AG04449 (cell line): ENCODE measurements around the gene CASS4.

ENCODE experiments used
- CTCF ChIA-PET: fragments of 350-600 bp; formaldehyde crosslinking; extraction: SDS; loops from one replicate; lab custom pipeline; 2021; ENCODE audit warnings: antibody characterized with exemption; lab: Yijun Ruan, JAX
- POLR2A ChIA-PET: fragments of 400-600, 350-600 bp; formaldehyde crosslinking; extraction: SDS; loops from one replicate; lab custom pipeline; 2020; ENCODE audit warnings: antibody characterized with exemption, inconsistent platforms; lab: Yijun Ruan, JAX
- DNase-seq: peaks from one replicate; pipeline ENCODE4 v3.0.0-alpha.2; 2010; ENCODE audit warnings: low read depth, low spot score
- H3K4me3 ChIP-seq: 2 replicates; pipeline ENCODE4 v1.5.1; 2011; ENCODE audit warnings: low read depth, mild to moderate bottlenecking, control low read depth, low read length
- TF ChIP-seq, protein P1 (sequence below): IDR thresholded peaks from one replicate; pipeline ENCODE4 v1.5.1; 2011; ENCODE audit warnings: mild to moderate bottlenecking, moderate library complexity, low read length, control low read depth, inconsistent platforms; ENCODE audit not compliant: insufficient read depth; ENCODE audit errors: missing control alignments

The CASS4 gene

DNA sequence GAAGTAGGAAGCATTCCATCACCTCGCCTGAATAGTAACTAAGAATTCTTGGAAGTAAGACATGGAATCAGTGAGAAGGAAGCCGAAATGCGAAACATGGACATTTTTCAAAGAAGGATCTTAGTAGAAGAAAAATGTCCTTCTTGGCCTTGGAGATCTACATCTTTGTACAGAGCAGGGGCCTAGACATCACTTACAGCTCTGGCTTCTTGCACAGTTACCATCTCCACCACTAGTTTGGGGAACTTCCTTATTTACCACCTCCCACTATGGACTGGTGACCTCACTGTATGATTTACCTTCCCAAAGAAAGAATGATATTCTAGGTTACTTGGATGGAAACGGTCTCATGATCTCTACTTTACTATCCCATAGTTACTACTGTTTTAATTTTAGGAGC lies 15.7 kb downstream of the CASS4 start:
- ChIA-PET POLR2A (interaction anchor here (1.2 to 3.3 kb wide), 2 partner anchors 10 to 12 kb away, joined by 4 to 11 read pairs; no protein-coding TSS in a partner anchor), CTCF (interaction anchor here (1.1 to 1.8 kb wide), 3 partner anchors 12 to 29 kb away, joined by 3 to 5 read pairs (median 3); no protein-coding TSS in a partner anchor)
- TF ChIP-seq, protein P1, sequence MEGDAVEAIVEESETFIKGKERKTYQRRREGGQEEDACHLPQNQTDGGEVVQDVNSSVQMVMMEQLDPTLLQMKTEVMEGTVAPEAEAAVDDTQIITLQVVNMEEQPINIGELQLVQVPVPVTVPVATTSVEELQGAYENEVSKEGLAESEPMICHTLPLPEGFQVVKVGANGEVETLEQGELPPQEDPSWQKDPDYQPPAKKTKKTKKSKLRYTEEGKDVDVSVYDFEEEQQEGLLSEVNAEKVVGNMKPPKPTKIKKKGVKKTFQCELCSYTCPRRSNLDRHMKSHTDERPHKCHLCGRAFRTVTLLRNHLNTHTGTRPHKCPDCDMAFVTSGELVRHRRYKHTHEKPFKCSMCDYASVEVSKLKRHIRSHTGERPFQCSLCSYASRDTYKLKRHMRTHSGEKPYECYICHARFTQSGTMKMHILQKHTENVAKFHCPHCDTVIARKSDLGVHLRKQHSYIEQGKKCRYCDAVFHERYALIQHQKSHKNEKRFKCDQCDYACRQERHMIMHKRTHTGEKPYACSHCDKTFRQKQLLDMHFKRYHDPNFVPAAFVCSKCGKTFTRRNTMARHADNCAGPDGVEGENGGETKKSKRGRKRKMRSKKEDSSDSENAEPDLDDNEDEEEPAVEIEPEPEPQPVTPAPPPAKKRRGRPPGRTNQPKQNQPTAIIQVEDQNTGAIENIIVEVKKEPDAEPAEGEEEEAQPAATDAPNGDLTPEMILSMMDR = no peak
- no peak for DNase-seq
- no peak overlapping the region for H3K4me3 ChIP-seq

DNA sequence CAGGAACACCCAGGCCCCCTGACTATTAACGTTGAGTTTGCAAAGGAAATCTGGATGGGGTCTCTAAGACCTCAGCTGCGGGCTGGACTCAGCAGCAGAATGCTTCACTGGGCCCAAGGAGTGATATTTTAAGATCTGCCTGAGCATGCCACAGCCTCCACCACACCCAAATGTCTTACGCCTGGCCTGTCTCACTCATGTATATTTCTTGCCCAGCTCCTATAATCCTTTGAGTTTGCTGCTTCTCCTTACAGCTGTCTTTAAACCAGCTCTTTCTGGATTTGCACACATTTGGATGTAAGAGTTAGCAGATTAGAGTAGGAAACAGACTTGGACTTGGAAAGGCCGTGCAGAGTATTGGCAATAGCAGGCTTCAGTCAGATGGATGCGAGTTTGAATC lies 16.4 kb downstream of the CASS4 start:
- ChIA-PET POLR2A (interaction anchor here (1.2 to 3.3 kb wide), 3 partner anchors 10 to 17 kb away, joined by 4 to 11 read pairs (median 6); partner anchors contain the start of gene CASS4), CTCF (interaction anchor here (1.1 to 1.8 kb wide), 3 partner anchors 11 to 29 kb away, joined by 3 to 5 read pairs (median 3); no protein-coding TSS in a partner anchor)
- TF ChIP-seq, protein P1 = no peak
- H3K4me3 ChIP-seq = no peak overlapping the region
- no peak for DNase-seq

DNA sequence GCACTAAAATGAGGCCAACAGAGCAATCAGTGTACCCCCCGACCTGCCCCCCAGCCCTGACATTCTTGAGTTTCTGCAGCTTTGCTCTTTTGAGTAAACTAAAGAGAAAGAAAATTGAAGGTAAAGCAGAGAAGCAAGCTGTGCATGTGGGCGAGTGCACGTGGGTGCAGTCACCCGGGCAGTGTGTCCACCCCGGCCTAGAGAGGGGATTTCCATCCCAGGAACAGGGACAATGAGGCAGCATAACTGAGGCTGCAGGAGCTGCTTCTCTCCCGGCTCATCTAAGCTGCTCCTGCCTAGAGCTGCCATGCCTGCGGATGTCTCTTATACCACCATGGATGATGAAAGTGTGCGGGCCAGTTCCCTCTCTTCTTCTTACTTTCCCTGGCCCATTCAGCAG lies 16.8 kb downstream of the CASS4 start:
- POLR2A ChIA-PET = interaction anchor here (1.2 to 3.3 kb wide), 3 partner anchors 11 to 17 kb away, joined by 4 to 11 read pairs (median 6); partner anchors contain the start of gene CASS4
- DNase-seq = no peak
- no peak overlapping the region for H3K4me3 ChIP-seq
- TF ChIP-seq, protein P1 = no peak
- CTCF ChIA-PET = interaction anchor here (1.1 to 1.8 kb wide), 3 partner anchors 11 to 28 kb away, joined by 3 to 5 read pairs (median 3); no protein-coding TSS in a partner anchor

DNA sequence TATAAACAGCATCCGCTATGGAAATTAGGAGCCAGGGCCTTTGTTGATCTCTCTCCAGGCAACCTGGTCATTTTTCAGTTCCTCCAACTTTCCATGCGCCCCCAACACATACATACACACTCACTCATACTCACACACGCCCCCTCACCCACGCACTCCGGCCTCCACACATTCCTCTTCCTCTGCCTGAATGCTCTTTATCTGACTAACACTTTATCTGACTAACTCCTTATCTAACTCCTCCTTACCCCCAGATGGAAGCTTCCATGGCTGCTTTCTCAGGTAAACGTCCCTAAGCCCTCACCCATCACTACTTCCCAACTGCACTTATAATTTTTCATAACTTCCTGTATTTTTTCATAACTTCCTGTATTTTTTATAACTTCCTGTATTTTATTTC lies 17.4 kb downstream of the CASS4 start:
- CTCF ChIA-PET = interaction anchor here (1.5 to 1.8 kb wide), 2 partner anchors 10 to 12 kb away, joined by 3 to 5 read pairs; no protein-coding TSS in a partner anchor
- POLR2A ChIA-PET = interaction anchor here (1.8 to 3.3 kb wide), 2 partner anchors 11 to 18 kb away, joined by 6 to 11 read pairs; partner anchors contain the start of gene CASS4
- H3K4me3 ChIP-seq = no peak overlapping the region

DNA sequence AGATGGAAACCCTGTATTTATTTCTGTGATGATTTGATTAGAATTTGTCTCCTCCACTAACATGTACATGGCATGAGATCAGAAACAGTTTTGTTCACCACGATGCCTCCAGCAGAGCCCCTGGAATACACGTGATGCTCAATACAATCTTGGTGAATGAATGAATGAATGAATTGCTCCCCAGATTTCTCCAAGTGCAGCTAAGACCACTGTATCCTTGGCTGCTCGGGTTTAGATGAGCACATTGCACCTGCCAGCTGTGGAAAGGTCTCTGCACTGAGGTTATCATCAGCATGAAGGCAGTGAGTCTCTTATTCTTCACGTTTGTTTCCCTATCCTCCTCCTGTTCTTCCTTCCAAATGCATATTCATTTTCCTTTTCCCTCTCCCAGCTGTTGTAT lies 17.9 kb downstream of the CASS4 start:
- ChIA-PET CTCF (no interaction called here), POLR2A (interaction anchor here (0.8 to 3.3 kb wide), 3 partner anchors 10 to 18 kb away, joined by 4 to 11 read pairs (median 6); partner anchors contain the start of gene CASS4)

More for the DNA sequence above, 17.4 kb downstream of the CASS4 start:
- no peak for DNase-seq
- TF ChIP-seq, protein P1 = no peak

DNA sequence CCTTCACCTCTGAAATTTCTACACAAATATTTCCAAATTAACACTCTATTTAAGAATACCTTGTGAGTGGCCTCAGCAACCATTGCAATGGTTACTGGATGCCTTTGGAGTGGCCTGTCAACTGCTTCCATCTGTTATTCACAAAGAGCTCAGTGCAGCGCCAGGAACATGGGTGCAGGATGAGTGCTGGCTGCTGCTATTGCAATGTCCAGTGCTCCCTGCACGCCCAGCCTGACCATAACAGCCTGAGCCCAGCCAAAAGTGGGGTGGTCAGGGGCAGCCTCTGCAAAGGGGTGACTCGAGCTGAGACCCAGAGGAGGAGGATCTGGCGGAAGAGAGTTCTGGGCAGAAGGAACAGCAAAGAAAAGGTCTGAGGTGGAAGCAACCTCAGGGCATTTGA lies 18.4 kb downstream of the CASS4 start:
- no peak for DNase-seq
- POLR2A ChIA-PET = interaction anchor here (0.8 to 3.3 kb wide), 2 partner anchors 9 to 12 kb away, joined by 4 to 11 read pairs; no protein-coding TSS in a partner anchor
- H3K4me3 ChIP-seq = no peak overlapping the region
- CTCF ChIA-PET = no interaction called here
- TF ChIP-seq, protein P1 = no peak

More for the DNA sequence above, 17.9 kb downstream of the CASS4 start:
- H3K4me3 ChIP-seq = no peak overlapping the region
- DNase-seq = no peak
- TF ChIP-seq, protein P1 = no peak
